GM04504 (cell line): ENCODE measurements around the gene ARHGEF1.
"Not testable (repeated sequence)": the region's sequence is repeated elsewhere in the genome, so short reads cannot be mapped to it uniquely, and the experiment has no call there.

Source experiments
- DNase-seq: peaks from one replicate; pipeline ENCODE4 v3.0.0-alpha.2; 2012; ENCODE audit warnings: low read depth

The ARHGEF1 gene

GRCh38 chr19:41932259-41932719, 49.3 kb downstream of the ARHGEF1 start:
- no peak for DNase-seq

GRCh38 chr19:41932720-41933332, 49.8 kb downstream of the ARHGEF1 start:
- DNase-seq, result no peak

GRCh38 chr19:41933693-41934426, 50.9 kb downstream of the ARHGEF1 start:
- DNase-seq, result no peak

- peak; percentile 33 for DNase-seq
These were observed 51.9 kb downstream of the ARHGEF1 start for GRCh38 chr19:41934849-41935374.

GRCh38 chr19:41935760-41936415, 52.9 kb downstream of the ARHGEF1 start:
- no peak for DNase-seq

GRCh38 chr19:41936416-41936850, 53.4 kb downstream of the ARHGEF1 start:
- no peak for DNase-seq

- no peak for DNase-seq
These were observed 54.0 kb downstream of the ARHGEF1 start for GRCh38 chr19:41936961-41937360.

GRCh38 chr19:41937525-41938468, 54.8 kb downstream of the ARHGEF1 start:
- DNase-seq, result no peak

GRCh38 chr19:41939209-41939608, 56.2 kb downstream of the ARHGEF1 start:
- DNase-seq, result not testable (repeated sequence)

- DNase-seq, result no peak
These were observed 57.1 kb downstream of the ARHGEF1 start for GRCh38 chr19:41939861-41940730.

- DNase-seq, result no peak
These were observed 57.9 kb downstream of the ARHGEF1 start for GRCh38 chr19:41940731-41941409.

GRCh38 chr19:41941410-41942202, 58.6 kb downstream of the ARHGEF1 start:
- no peak for DNase-seq

- peak; percentile 44 for DNase-seq
These were observed 61.4 kb downstream of the ARHGEF1 start for GRCh38 chr19:41944336-41944735.

- DNase-seq, result no peak
These were observed 62.3 kb downstream of the ARHGEF1 start for GRCh38 chr19:41945135-41945766.

- DNase-seq, result no peak
These were observed 64.1 kb downstream of the ARHGEF1 start for GRCh38 chr19:41947091-41947490.

GRCh38 chr19:41951686-41952172, 68.7 kb downstream of the ARHGEF1 start:
- DNase-seq, result peak; percentile 43

GRCh38 chr19:41955521-41955920, 72.5 kb downstream of the ARHGEF1 start:
- DNase-seq, result no peak

GRCh38 chr19:41956621-41957020, 73.6 kb downstream of the ARHGEF1 start:
- no peak for DNase-seq
